NCI-H2029 treated with DMSO at 0.1 percent for 48 hours (cell line): ENCODE measurements around the gene PDE3A.

Experiments used
- DNase-seq: peaks from one replicate; lab custom pipeline; 2025; lab: John Stamatoyannopoulos, UW

The PDE3A gene

DNA sequence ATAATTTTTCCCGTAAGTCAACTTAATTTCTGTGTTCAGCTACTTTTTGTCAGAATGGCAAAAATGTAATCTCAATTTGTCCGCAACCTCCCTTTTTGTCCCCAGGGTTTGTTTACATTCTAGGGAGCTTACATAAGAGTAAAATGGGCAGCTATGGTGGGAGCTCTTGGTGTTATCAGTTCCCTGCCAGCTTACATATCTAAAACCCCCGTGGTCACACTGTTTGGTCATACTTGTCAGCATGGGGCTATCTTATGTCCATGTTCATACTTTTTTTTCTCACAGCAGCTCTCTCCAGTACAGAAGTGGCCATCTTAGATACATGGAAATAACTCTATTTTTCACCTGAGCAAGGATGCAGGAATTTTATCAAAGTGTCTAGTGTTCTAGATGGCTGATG, 343.5 kb downstream of the PDE3A start:
- no peak for DNase-seq

- DNase-seq, result no peak
These were observed 347.7 kb downstream of the PDE3A start for GRCh38 chr12:20716037-20716436.

DNA sequence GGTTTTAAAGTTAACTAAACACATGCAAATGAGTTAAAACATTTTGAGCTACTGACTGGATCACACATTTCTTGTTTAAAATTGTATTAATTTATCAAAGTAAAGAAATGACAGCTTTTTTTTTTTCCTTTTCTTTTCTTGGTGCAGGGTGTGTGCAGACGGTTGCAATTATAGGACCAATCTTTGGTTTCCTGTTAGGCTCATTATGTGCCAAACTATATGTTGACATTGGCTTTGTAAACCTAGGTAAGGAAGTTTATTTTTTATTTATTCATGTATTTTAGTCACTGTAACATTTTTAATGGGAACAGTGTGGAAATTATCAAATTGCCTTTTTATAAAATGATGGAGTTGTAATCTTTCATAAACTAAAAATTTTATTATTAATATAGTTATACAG, 348.6 kb downstream of the PDE3A start:
- no peak for DNase-seq

DNA sequence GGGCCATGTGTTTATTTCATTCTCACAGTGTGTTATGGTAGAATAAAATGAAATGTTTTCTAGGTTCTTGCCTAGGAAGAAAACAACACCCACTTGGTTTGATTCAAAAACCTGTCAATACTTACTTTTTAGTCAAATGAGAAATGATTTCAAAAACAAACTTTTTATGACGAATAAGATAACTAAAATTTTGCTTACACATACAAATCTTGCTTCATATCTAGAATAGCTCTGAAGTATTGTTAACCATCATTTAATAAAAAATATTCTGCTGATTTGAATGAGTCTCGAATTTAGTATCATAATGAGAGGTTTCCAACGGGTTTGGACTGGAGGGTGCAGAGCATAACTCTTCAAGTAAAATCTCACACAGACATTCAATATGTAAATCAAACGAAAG, 350.0 kb downstream of the PDE3A start:
- DNase-seq, result no peak

DNA sequence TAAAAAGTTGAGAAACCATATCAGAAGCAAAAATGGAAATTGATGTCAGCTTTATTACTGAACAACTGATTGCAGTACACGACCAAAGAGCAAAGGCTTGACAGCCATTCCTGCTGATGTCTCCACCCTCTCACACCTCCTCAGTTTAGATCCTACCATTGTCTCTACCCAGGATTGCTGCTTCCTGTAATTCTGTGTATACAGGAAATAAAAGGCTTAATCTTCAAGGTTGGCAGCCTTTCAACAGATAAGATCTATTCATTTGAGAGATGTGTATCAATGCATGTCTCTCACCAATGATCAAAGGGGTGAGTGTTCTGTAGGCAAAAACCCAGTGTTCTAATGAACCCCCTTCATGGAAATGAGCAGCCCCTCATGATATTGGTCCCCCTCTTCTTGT, 353.8 kb downstream of the PDE3A start:
- no peak for DNase-seq

GRCh38 chr12:20731274-20731673, 362.9 kb downstream of the PDE3A start:
- DNase-seq, result no peak
